Gastroesophageal sphincter (tissue), 3 donors: Measurements from ENCODE around the gene KCNS1.

Experiments
- EP300 ChIP-seq: sonication (generic); formaldehyde crosslinking; IDR thresholded peaks from one replicate; pipeline ENCODE4 v1.6.1; 2017; ENCODE audit warnings: antibody characterized with exemption, mild to moderate bottlenecking
- POLR2A ChIP-seq, 2 donors: fragments of 450-650 bp; IDR thresholded peaks; one replicate each; pipeline ENCODE4 v1.6.1; 2017; ENCODE audit warnings: antibody characterized with exemption in 2 of 2, mild to moderate bottlenecking in 2 of 2, moderate library complexity in 1 of 2
- POLR2AphosphoS5 ChIP-seq: sonication (generic); formaldehyde crosslinking; IDR thresholded peaks from one replicate; pipeline ENCODE4 v1.6.1; 2017; ENCODE audit warnings: antibody characterized with exemption
- TF ChIP-seq, protein P1 (sequence below), 4 experiments: fragments of 200-600 bp in 2 of 4; fragments of 450-650 bp in 2 of 4; sonication (generic) in 1 of 4; IDR thresholded peaks; one replicate each; pipeline ENCODE4 v1.5.1; 2017 to 2019; ENCODE audit warnings: antibody characterized with exemption in 4 of 4, mild to moderate bottlenecking in 2 of 4, moderate library complexity in 2 of 4

DNA sequence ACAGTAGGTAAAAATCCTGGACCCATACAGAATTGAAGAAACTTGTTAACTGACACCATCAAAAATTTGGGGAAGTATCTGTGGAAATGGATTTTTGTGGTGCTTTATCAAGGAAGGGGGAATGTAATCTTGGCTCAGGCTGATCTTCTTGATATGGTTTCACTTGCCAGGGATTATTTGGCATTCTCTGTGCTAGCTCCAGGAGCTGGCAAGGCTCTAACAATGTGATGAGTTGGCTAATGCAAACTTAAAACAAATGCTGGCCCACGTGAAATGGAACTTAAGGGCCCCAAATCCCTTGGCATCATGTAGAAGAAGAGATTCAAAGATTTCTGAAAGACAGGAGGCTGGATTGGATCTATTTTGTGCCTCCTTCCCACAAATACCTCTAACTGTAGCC, 13.1 kb downstream of the KCNS1 start:
- TF ChIP-seq POLR2A (IDR thresholded peaks at IDR 0.05), result no peak
- TF ChIP-seq, protein P1, sequence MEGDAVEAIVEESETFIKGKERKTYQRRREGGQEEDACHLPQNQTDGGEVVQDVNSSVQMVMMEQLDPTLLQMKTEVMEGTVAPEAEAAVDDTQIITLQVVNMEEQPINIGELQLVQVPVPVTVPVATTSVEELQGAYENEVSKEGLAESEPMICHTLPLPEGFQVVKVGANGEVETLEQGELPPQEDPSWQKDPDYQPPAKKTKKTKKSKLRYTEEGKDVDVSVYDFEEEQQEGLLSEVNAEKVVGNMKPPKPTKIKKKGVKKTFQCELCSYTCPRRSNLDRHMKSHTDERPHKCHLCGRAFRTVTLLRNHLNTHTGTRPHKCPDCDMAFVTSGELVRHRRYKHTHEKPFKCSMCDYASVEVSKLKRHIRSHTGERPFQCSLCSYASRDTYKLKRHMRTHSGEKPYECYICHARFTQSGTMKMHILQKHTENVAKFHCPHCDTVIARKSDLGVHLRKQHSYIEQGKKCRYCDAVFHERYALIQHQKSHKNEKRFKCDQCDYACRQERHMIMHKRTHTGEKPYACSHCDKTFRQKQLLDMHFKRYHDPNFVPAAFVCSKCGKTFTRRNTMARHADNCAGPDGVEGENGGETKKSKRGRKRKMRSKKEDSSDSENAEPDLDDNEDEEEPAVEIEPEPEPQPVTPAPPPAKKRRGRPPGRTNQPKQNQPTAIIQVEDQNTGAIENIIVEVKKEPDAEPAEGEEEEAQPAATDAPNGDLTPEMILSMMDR (IDR thresholded peaks at IDR 0.05), result no peak
- no peak for TF ChIP-seq EP300
- no peak for TF ChIP-seq POLR2AphosphoS5
